ENCODE results near the gene DGKG.

The DGKG gene

GRCh38 chr3:186361762-186362536 is at the start of gene DGKG:
TSS of gene DGKG (minus strand) at chr3:186362234. CDS start at chr3:186320459, 41,775 bp downstream.
- H3K27me3 ChIP-seq, result no peaks in the 10 kb centered on the region
- peak within 1 kb of the TSS; percentile 76 to 86 for H3K27ac ChIP-seq
- H3K4me1 ChIP-seq, result peaks cover 0 to 57% (median 35%) of the 10 kb centered on the region in 4 donors
- H3K4me3 ChIP-seq, result peak within 1 kb of the TSS; percentile 66 to 91
- H3K9me3 ChIP-seq, result no peaks in the 10 kb centered on the region
- no peak for TF ChIP-seq CTCF (IDR thresholded peaks at IDR 0.05)
- intact Hi-C loops (cut with DNase I; ENCODE audit: low total_unique reads), result loop anchor here (5.0 to 10.0 kb wide), 2 partner anchors 85 to 613 kb away; no protein-coding TSS in a partner anchor
- no peaks in the 10 kb centered on the region for H3K36me3 ChIP-seq
- peak; percentile 73 to 90 for DNase-seq

GRCh38 chr3:186411089-186411488 is 49.1 kb upstream of the DGKG start:
- Histone ChIP-seq H3K27me3 (no peaks in the 10 kb centered on the region), H3K36me3 (no peaks in the 10 kb centered on the region), H3K4me1 (peaks cover 0 to 55% (median 32%) of the 10 kb centered on the region in 4 donors), H3K9me3 (no peaks in the 10 kb centered on the region), H3K27ac (no peak overlapping the region), H3K4me3 (no peak overlapping the region)
- no peak for DNase-seq
- no peak for TF ChIP-seq CTCF (IDR thresholded peaks at IDR 0.05)
- intact Hi-C loops (cut with DNase I; ENCODE audit: low total_unique reads), result no loop called here

- peak; percentile 80 to 94 for DNase-seq
- intact Hi-C loops (cut with DNase I; ENCODE audit: low total_unique reads), result loop anchor here (5.0 kb wide), 1 partner anchor 40 kb away; no protein-coding TSS in a partner anchor
- H3K27ac ChIP-seq, result peak overlapping the region; percentile 90 to 92
- H3K36me3 ChIP-seq, result no peaks in the 10 kb centered on the region
- H3K27me3 ChIP-seq, result no peaks in the 10 kb centered on the region
- no peak for TF ChIP-seq CTCF (IDR thresholded peaks at IDR 0.05)
- H3K4me3 ChIP-seq, result peak overlapping the region in 1 of 2 donors; percentile 4
- no peaks in the 10 kb centered on the region for H3K9me3 ChIP-seq
- H3K4me1 ChIP-seq, result peaks cover 0 to 35% (median 20%) of the 10 kb centered on the region in 4 donors
These were observed 44.9 kb upstream of the DGKG start for GRCh38 chr3:186406669-186407635.

GRCh38 chr3:186401556-186401955 is 39.5 kb upstream of the DGKG start:
- H3K4me1 ChIP-seq, result peaks cover 0 to 20% (median 7%) of the 10 kb centered on the region in 4 donors
- intact Hi-C loops (cut with DNase I; ENCODE audit: low total_unique reads), result no loop called here
- H3K9me3 ChIP-seq, result no peaks in the 10 kb centered on the region
- H3K27ac ChIP-seq, result no peak overlapping the region
- no peak for DNase-seq
- no peak for TF ChIP-seq CTCF (IDR thresholded peaks at IDR 0.05)
- no peaks in the 10 kb centered on the region for H3K36me3 ChIP-seq
- no peak overlapping the region for H3K4me3 ChIP-seq
- no peaks in the 10 kb centered on the region for H3K27me3 ChIP-seq

- intact Hi-C loops (cut with DNase I; ENCODE audit: low total_unique reads), result no loop called here
- TF ChIP-seq CTCF (IDR thresholded peaks at IDR 0.05), result no peak
These were observed 38.6 kb upstream of the DGKG start for GRCh38 chr3:186400662-186401061.

More at GRCh38 chr3:186400662-186401061, 38.6 kb upstream of the DGKG start:
- H3K4me1 ChIP-seq, result peaks cover 0 to 11% (median 0%) of the 10 kb centered on the region in 4 donors
- H3K36me3 ChIP-seq, result no peaks in the 10 kb centered on the region
- H3K27me3 ChIP-seq, result no peaks in the 10 kb centered on the region
- no peak overlapping the region for H3K4me3 ChIP-seq
- DNase-seq, result no peak
- H3K9me3 ChIP-seq, result no peaks in the 10 kb centered on the region
- no peak overlapping the region for H3K27ac ChIP-seq

Data from tibial artery (tissue), 4 donors.